Measurements from ENCODE around the gene PDZD2. TPM values are rescaled to one million over a fixed set of nuclear protein-coding genes. Genes with fewer than 3 reads are reported as not detected.
"Not testable (repeated sequence)": the region's sequence is repeated elsewhere in the genome, so short reads cannot be mapped to it uniquely, and the experiment has no call there.

PDZD2 gene
- total and polyA plus RNA-seq, 2 experiments from 2014 or later, result 1.7 to 4.0 TPM

DNA sequence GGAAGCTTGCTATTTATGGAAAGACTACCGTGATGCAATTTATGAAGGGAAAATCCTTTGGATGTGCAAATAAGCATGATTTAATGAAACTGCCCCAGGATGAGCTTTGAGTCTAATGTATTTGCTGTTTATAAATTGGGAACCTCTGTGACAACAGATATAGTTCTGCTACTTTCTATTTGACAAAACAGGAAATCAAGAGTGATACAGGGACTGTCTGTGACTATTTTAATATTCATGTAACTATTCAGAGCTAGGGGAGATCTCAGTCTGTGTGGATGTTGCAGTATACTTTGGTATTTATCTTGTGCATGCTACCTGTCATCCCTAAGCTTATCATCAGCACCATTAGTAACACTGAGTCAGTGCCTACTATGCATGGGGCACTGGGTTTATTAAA is 132.1 kb downstream of the PDZD2 start:
- Histone ChIP-seq H3K36me3 (replicated peaks; ENCODE audit: insufficient read depth, low read depth) (no peaks in the 10 kb centered on the region), H3K79me2 (no peaks in the 10 kb centered on the region), H4K20me1 (ENCODE audit: insufficient read depth, poor library complexity, severe bottlenecking) (no peaks in the 10 kb centered on the region), H3K27me3 (peaks cover 5% of the 10 kb centered on the region), H3K4me1 (ENCODE audit: insufficient read depth) (no peaks in the 10 kb centered on the region), H3K4me2 (no peak overlapping the region), H3K4me3 (no peak overlapping the region), H3K9me3 (ENCODE audit: low read depth) (no peaks in the 10 kb centered on the region), H2AFZ (no peak overlapping the region), H3K27ac (no peak overlapping the region), H3K9me2 (replicated peaks; ENCODE audit: insufficient read depth) (no peaks in the 10 kb centered on the region)
- 64% methylated on average over 1 of the region's 1 CpG for WGBS (ENCODE audit: low lambda C conversion rate, missing lambda C conversion rate)
- DNase-seq (ENCODE audit: low spot score), result no peak
- TF ChIP-seq EZH2 (IDR thresholded peaks at IDR 0.05; ENCODE audit: borderline replicate concordance) (no peak), EZH2phosphoT487 (IDR thresholded peaks at IDR 0.05; ENCODE audit: low read depth, severe bottlenecking, unreplicated experiment) (no peak)
- TF ChIP-seq, protein P1, sequence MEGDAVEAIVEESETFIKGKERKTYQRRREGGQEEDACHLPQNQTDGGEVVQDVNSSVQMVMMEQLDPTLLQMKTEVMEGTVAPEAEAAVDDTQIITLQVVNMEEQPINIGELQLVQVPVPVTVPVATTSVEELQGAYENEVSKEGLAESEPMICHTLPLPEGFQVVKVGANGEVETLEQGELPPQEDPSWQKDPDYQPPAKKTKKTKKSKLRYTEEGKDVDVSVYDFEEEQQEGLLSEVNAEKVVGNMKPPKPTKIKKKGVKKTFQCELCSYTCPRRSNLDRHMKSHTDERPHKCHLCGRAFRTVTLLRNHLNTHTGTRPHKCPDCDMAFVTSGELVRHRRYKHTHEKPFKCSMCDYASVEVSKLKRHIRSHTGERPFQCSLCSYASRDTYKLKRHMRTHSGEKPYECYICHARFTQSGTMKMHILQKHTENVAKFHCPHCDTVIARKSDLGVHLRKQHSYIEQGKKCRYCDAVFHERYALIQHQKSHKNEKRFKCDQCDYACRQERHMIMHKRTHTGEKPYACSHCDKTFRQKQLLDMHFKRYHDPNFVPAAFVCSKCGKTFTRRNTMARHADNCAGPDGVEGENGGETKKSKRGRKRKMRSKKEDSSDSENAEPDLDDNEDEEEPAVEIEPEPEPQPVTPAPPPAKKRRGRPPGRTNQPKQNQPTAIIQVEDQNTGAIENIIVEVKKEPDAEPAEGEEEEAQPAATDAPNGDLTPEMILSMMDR (IDR thresholded peaks at IDR 0.05; ENCODE audit: poor library complexity), result no peak

DNA sequence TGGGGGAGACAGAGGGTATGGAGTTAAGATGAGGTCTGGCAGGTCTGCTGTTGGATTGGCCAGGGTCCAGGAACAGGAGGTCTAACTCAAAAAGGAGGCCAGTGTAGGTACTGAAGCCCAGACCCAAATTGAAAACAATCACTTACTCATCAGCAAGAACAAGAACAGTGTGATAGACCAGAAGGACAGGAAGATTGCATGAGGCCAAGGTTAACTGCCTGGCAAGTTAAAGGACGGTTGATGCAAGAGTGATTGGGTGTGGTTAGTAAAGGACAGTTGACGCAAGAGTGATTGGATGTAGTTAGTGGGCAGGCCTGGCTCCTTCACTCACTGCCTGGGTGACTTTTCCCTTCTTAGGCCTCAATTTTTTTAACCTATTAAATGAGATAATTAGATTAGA is 132.6 kb downstream of the PDZD2 start:
- no peak overlapping the region for H2AFZ ChIP-seq
- H3K36me3 ChIP-seq (replicated peaks; ENCODE audit: insufficient read depth, low read depth), result no peaks in the 10 kb centered on the region
- no peak for TF ChIP-seq EZH2phosphoT487 (IDR thresholded peaks at IDR 0.05; ENCODE audit: low read depth, severe bottlenecking, unreplicated experiment)
- TF ChIP-seq EZH2 (IDR thresholded peaks at IDR 0.05; ENCODE audit: borderline replicate concordance), result no peak
- TF ChIP-seq, protein P1 (IDR thresholded peaks at IDR 0.05; ENCODE audit: poor library complexity), result no peak
- H3K9me3 ChIP-seq (ENCODE audit: low read depth), result no peaks in the 10 kb centered on the region
- no peaks in the 10 kb centered on the region for H3K9me2 ChIP-seq (replicated peaks; ENCODE audit: insufficient read depth)
- no peak for DNase-seq (ENCODE audit: low spot score)
- H3K4me3 ChIP-seq, result no peak overlapping the region
- WGBS (ENCODE audit: low lambda C conversion rate, missing lambda C conversion rate), result 94% methylated on average over 2 of the region's 2 CpGs
- peaks cover 5% of the 10 kb centered on the region for H3K27me3 ChIP-seq
- H3K27ac ChIP-seq, result no peak overlapping the region
- no peaks in the 10 kb centered on the region for H3K79me2 ChIP-seq
- H3K4me1 ChIP-seq (ENCODE audit: insufficient read depth), result no peaks in the 10 kb centered on the region
- H3K4me2 ChIP-seq, result no peak overlapping the region
- no peaks in the 10 kb centered on the region for H4K20me1 ChIP-seq (ENCODE audit: insufficient read depth, poor library complexity, severe bottlenecking)

DNA sequence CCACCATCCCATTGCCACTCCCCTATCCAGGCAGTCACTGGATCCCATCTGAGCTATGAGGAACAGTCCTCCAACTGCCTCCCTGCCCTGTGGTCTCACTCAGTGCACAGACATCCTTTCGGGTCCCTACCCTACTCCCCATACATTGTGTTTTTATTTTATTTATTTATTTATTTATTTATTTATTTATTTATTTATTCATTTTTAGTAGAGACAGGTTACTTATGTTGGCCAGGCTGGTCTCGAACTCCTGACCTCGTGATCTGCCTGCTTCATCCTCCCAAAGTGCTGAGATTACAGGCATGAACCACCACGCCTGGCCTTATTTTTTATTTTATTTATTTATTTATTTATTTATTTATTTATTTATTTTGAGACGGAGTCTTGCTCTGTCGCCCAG is 137.4 kb downstream of the PDZD2 start:
- not testable (repeated sequence) for H3K27me3 ChIP-seq; H3K9me3 ChIP-seq (ENCODE audit: low read depth); H3K27ac ChIP-seq; DNase-seq (ENCODE audit: low spot score); H3K4me2 ChIP-seq; H3K36me3 ChIP-seq (replicated peaks; ENCODE audit: insufficient read depth, low read depth); H3K9me2 ChIP-seq (replicated peaks; ENCODE audit: insufficient read depth); H3K4me1 ChIP-seq (ENCODE audit: insufficient read depth); H3K79me2 ChIP-seq; H4K20me1 ChIP-seq (ENCODE audit: insufficient read depth, poor library complexity, severe bottlenecking); H3K4me3 ChIP-seq; H2AFZ ChIP-seq
- 99% methylated on average over 6 of the region's 6 CpGs for WGBS (ENCODE audit: low lambda C conversion rate, missing lambda C conversion rate)

DNA sequence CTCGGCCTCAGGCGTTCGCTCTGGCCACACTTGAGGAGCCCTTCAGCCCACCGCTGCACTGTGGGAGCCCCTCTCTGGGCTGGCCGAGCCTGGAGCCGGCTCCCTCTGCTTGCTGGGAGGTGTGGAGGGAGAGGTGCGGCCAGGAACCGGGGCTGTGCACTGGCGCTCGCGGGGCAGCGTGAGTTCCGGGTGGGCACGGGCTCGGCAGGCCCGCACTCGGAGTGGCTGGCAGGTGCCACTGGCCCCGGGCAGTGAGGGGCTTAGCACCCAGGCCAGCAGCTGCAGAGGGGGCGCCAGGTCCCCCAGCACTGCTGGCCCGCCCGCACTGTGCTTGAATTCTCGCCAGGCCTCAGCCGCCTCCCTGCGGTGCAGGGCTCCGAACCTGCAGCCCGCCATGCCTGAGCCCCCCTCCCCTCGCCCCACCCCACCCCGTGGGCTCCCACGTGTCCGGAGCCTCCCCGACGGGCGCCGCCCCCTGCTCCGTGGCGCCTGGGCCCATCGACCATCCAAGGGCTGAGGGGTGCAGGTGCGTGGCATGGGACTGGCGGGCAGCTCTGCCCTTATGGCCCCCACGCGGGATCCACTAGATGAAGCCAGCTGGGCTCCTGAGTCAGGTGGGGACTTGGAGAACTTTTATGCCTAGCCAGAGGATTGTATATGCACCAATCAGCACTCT is 138.2 kb downstream of the PDZD2 start:
- Histone ChIP-seq H3K4me2 (no peak overlapping the region), H3K27ac (no peak overlapping the region), H2AFZ (no peak overlapping the region), H3K36me3 (replicated peaks; ENCODE audit: insufficient read depth, low read depth) (no peaks in the 10 kb centered on the region), H3K4me3 (no peak overlapping the region), H3K79me2 (no peaks in the 10 kb centered on the region), H4K20me1 (ENCODE audit: insufficient read depth, poor library complexity, severe bottlenecking) (no peaks in the 10 kb centered on the region), H3K4me1 (ENCODE audit: insufficient read depth) (no peaks in the 10 kb centered on the region), H3K9me2 (replicated peaks; ENCODE audit: insufficient read depth) (no peaks in the 10 kb centered on the region), H3K9me3 (ENCODE audit: low read depth) (no peaks in the 10 kb centered on the region), H3K27me3 (no peaks in the 10 kb centered on the region)
- 96% methylated on average over 15 of the region's 41 CpGs for WGBS (ENCODE audit: low lambda C conversion rate, missing lambda C conversion rate)
- no peak for TF ChIP-seq EZH2 (IDR thresholded peaks at IDR 0.05; ENCODE audit: borderline replicate concordance)
- no peak for TF ChIP-seq EZH2phosphoT487 (IDR thresholded peaks at IDR 0.05; ENCODE audit: low read depth, severe bottlenecking, unreplicated experiment)
- TF ChIP-seq, protein P1 (IDR thresholded peaks at IDR 0.05; ENCODE audit: poor library complexity), result no peak
- DNase-seq (ENCODE audit: low spot score), result no peak

Measured in hepatocyte (in vitro differentiated cells).